HG03354 (cell line): ENCODE measurements around the gene NARS2.
A peak's percentile ranks its signal among the peaks of the same experiment; 100 is the strongest.
"Not testable (repeated sequence)": the region's sequence is repeated elsewhere in the genome, so short reads cannot be mapped to it uniquely, and the experiment has no call there.

ENCODE experiments used
- ATAC-seq: cut with Tn5 transposase; IDR thresholded peaks from one replicate; pipeline ENCODE4 v1.9.1; 2021; ENCODE audit warnings: mild to moderate bottlenecking; ENCODE audit not compliant: unreplicated experiment, poor library complexity, severe bottlenecking

NARS2 gene, protein sequence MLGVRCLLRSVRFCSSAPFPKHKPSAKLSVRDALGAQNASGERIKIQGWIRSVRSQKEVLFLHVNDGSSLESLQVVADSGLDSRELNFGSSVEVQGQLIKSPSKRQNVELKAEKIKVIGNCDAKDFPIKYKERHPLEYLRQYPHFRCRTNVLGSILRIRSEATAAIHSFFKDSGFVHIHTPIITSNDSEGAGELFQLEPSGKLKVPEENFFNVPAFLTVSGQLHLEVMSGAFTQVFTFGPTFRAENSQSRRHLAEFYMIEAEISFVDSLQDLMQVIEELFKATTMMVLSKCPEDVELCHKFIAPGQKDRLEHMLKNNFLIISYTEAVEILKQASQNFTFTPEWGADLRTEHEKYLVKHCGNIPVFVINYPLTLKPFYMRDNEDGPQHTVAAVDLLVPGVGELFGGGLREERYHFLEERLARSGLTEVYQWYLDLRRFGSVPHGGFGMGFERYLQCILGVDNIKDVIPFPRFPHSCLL

DNA sequence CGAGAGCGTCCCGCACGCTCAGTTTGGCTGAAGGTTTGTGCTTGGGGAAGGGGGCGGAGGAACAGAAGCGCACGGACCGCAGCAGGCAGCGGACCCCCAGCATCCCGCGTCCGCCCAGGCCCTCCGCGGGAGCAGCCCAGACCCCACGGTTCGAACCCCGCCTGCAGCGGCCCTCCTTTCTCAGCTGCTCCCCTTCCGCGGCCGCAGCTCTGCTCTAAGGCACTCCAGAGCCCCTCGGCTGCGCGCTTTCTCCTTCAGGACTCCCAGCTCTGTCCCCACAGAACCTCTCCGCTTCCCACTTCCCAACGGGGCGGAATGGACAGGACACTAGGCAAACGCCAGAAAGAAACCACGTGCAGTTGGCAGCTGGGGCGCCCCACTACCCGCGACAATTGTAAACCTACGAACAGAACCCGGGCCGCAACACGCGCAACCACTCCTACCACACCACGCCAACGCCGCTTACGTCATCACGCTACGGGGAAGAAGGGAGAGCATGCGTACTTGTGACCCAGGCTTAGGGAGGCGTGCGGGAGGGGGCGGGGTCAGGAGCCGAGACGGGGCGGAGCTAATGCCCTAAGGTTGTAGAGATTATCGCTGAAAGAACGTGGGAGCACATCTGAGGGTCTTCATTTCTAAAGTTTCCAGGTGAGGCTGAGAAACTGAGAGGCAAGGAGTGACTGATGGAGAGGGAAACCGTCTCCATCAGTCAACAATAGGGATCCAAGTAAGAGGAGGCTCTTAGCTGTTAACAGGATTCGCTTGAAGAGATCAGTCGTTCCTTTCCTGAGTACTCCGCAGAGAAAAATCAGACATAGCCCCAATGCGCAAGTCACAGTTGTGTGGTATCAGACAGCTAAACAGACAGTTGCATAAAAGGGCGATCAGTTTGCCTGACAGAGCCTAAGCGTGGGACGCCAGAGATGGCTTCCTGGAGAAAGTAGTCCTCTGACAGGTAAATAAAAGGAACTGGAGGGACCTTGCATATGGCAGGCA is at the start of gene NARS2:
NARS2 (minus strand) TSS at position 479 of the 996 bp plus-strand sequence; CDS start at position 103, 376 bp downstream.
- ATAC-seq = peak; percentile 98

DNA sequence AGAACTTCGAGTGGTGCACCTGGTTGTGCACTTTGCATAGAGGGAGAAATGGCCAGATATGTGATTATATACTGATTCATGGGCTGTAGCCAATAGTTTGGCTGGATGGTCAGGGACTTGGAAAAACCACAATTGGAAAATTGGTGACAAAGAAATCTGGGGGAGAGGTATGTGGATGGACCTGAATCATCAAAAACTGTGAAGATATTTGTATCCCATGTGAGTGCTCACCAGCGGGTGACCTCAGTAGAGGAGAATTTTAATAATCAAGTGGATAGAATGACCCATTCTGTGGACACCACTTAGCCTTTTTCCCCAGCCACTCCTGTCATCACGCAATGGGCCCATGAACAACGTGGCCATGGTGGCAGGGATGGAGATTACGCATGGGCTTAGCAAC is 48.0 kb upstream of the NARS2 start:
- no peak for ATAC-seq

DNA sequence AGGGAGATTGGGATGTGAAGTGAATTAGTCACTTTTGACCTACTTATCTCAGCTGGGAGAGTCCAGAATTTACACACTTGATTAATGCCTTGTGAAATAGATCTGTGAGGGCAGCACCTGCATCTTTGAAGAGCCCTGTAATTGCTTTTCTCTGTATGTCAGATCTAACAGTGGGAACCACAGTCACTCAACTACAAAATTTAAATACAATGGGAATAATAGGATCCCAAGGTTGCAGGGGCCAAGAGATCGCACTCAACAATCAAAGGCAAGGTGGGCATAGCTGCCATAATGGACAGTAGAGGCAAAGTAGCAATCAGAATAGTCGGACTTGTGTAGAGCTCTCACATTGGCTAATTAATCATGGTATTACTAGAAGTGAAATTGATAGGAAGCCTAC is 45.5 kb upstream of the NARS2 start:
- no peak for ATAC-seq

DNA sequence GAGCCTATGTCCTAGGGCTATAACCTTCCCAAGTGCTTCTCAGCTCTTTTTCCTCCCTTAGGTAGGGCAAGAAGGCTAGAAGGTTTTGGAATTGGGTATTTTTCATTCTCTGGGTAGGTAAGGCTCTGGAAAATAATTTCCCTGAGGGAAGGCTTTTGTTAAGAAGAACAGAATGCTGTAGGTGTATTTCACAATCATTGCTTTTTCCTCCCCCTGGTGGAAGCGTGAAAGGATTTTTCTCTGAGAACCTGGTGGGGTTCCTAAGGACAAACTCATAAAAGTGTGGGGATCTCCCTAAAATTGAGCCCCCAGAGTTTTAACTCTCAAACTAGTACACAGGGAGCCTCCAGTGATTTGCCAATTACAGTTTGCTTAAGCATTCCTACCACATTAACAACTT is 41.1 kb upstream of the NARS2 start:
- no peak for ATAC-seq

DNA sequence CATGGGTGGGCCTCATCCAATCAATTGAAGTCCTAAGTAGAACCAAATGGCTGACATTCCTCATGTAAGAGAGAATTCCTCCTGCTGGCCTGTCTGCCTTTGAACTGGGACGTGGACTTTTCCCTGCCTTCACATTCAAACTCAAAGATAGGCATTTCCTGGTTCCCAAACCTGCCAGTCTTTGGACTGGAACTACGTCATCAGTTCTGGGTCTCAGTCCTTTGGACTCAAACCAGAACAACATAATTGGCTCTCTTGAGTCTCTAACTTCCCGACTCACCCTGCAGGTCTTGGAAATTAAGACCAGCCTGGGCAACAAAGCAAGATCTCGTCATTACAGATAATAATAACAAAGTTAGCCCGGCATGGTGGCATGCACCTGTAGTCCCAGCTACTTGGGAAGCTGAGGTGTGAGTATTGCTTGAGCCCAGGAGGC is 38.7 kb upstream of the NARS2 start:
- no peak for ATAC-seq

DNA sequence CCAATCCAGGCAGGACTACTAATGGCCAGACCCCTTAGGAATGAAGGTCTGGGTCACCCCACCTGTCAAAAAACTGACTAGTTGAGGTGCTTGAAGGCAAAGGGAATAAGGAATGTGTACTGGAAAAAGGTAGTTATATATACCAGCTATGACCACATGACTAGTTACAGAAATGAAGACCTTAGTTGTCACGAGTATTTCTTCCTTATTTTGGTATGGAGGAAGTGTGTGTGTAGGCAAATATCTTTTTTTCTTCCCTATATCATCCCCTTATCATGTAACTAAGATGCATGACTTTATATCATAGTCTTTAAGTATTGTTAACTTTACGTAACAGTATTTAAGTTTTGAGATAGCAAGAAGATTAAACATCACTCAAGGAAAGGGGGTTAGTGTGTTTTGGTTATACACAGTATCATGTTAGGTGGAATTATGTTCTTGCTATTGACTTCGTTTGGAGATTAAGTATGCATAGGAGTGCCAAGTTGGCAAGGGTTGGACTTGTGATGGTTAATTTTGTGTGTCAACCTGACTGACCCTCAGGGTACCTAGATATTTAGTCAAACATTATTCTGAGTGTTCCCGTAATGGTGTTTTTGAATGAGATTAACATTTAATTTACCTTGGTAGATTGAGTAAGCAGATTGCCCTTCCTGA is 38.2 kb upstream of the NARS2 start:
- ATAC-seq = no peak

DNA sequence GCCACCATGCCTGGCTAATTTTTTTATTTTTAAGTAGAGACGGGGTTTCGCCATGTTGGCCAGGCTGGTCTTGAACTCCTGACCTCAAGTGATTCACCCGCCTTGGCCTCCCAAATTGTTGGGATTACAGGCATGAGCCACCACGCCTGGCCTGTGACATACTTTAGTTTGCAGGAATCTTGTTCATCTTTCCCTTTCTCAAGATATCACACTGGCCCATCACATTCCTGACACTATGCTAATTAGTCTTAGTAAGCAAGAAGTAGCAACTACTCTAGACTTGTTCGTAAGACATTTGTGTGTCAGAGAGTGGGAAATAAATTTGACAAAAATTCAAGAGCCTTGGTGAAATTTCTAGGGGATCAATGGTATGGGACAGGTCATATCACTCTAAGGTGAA is 34.7 kb upstream of the NARS2 start:
- not testable (repeated sequence) for ATAC-seq

DNA sequence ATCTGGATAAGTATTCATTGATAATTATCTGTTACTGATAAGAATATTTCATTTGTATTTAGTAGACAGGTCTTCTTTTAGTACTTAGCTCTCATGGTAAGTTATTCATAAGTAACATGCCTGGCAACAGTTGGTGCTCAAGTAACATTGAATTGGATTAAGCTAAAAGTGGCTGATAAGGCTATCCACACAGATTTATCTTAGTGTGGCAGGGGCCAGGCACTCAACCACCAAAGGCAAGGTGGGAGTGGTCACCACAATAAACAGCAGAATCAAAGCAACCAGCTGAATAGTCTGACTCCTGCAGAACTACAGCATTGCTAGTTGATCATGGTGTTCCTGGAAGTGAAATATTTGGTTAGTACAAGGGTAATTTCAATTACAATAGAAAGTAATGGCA is 33.0 kb upstream of the NARS2 start:
- ATAC-seq = no peak

DNA sequence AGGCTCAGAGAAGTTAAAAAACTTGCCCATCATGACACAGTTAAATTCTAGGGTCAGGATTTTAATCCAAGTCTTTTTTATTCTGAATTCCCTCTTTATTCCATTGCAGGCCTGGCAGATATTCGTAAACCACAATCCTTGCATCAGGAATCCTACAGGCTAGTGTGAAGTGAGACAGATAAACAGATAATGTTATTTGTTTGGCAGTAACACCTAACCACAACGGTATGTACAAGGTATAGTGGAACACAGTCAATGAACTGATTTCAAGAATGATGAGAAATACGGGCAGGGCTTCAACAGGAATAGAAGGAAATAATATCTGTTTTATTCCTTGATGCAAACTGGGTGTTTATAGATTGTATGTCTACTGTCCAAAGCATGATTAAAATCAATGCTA is 32.0 kb upstream of the NARS2 start:
- no peak for ATAC-seq

DNA sequence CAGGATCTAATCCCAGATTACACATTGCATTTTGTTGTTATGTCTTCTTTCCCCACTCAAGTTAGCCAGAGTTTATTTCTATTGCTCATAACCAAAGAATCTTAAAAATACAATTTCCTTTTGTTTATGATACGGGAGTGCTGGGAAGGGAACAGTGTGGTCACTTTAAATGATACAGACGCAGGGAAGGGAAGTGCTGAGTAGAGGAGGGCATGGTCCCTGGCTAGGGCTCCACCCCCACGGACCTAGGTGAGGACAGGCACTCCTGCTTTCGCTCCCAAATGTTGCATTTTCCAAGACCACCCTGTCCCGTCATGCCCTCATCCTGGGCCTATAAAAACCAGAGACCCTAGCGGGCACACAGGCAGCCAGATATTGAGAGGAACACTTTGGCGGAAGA is 30.6 kb upstream of the NARS2 start:
- ATAC-seq = no peak

DNA sequence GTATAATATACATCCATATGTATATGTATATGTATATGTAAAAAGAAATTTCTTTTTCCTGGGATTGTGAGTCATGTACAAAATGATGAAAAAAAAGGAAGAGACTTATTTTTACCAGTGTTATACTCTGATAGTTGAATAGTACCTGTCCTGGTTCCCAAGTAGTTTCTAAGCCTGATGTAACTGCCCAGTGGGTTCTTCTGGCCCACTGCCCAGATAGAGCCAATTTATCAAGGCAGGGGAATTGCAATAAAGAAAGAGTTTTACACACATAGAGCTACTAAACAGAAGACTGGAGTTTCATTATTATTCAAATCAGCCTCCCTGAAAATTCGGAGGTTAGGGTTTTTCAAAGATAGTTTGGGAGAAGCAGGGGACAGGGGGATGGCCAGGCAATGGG is 29.1 kb upstream of the NARS2 start:
- no peak for ATAC-seq

DNA sequence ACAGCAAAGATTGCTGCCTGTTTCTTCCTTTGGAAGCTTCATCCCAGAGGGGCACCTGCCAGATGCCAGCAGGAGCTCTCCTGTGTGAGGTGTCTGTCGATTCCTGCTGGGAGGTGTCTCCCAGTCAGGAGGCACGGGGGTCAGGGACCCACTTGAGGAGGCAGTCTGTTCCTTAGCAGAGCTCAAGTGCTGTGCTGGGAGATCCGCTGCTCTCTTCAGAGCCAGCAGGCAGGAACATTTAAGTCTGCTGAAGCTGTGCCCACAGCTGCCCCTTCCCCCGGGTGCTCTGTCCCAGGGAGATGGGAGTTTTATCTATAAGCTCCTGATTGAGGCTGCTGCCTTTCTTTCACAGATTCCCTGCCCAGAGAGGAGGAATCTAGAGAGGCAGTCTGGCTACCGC is 28.1 kb upstream of the NARS2 start:
- ATAC-seq = not testable (repeated sequence)

DNA sequence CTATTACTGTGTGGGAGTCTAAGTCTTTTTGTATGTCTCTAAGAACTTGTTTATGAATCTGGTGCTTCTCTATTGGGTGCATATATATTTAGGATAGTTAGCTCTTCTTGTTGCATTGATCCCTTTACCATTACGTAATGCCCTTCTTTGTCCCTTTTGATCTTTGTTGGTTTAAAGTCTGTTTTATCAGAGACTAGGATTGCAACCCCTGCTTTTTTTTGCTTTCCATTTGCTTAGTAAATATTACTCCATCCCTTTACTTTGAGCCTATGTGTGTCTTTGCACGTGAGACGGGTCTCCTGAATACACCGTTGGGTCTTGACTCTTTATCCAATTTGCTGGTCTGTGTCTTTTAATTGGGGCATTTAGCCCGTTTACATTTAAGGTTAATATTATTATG is 26.4 kb upstream of the NARS2 start:
- not testable (repeated sequence) for ATAC-seq

DNA sequence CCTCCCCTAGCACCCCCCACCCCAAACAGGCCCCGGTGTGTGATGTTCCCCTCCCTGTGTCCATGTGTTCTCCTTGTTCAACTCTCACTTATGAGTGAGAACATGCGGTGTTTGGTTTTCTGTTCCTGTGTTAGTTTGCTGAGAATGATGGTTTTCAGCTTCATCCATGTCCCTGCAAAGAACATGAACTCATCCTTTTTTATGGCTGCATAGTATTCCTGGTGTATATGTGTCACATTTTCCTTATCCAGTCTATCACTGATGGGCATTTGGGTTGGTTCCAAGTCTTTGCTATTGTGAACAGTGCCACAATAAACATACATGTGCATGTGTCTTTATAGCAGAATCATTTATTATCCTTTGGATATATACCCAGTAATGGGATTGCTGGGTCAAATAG is 22.9 kb upstream of the NARS2 start:
- not testable (repeated sequence) for ATAC-seq

DNA sequence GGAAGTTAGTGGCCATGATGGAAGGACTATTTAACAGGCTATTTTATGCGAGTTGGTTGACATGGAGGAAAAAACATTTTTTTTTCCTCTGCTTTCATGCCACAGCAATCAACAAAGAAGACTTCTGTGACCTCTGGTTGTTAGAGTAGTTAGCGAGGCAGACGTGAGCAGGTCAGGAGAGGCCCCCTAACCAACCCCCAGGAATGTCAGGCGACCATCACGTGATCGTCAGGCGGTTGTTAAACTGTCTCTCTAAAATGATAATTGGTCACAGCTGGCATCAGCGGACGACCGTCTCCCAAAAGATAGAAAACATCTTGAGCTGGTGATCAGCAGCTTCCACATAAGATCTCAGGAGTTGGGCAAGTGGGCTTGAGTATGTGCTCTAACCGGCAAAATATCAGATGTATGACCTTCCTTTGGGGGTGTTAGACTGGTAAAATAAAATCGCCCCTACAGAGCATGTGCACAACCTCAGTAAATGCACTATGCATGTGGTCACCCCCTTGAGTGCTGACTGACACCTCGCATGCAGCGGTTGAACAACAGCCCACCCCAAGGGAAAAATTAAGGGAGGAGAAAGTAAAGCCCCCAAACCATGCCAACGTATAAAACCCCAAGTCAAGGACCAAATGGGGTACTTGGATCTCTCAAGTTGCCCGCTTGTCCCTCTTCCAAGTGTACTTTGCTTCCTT is 20.9 kb upstream of the NARS2 start:
- no peak for ATAC-seq

DNA sequence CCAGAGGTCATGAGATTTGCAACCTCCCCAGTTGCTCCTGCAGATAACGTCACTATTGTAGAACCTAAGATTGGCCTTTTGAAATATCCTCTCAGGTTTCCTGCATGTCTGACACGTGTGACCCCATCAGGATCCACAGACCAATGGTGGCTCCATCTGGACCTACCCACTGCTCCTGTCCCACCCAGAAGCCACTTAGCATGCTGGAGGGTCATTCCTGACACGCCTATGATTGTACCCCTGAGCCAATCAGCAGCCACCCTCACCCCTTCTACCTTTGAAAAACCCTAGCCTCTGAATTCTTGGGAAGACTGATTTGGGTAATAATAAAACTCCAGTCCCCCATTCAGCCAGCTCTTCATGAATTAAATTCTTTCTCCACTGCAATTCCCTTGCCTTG is 20.1 kb upstream of the NARS2 start:
- no peak for ATAC-seq

DNA sequence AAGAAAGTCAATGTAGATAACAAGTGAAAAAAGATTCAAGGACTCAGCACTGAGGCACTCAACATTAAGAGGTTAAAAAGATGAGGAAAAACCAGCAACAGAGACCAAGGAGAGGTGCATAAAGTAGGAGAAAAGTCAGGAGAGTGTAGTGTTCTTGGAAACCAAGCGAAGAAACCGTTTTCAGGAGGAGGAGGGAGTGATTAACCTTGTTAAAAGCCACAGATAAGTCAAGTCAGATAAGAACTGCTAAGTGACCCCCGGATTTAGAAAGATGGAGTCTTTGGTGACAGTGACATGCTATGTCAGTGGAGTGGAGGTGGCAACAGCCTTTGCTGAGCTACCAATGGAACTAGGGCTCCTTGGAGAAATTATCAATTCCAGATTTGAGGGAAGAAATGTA is 13.9 kb upstream of the NARS2 start:
- no peak for ATAC-seq

DNA sequence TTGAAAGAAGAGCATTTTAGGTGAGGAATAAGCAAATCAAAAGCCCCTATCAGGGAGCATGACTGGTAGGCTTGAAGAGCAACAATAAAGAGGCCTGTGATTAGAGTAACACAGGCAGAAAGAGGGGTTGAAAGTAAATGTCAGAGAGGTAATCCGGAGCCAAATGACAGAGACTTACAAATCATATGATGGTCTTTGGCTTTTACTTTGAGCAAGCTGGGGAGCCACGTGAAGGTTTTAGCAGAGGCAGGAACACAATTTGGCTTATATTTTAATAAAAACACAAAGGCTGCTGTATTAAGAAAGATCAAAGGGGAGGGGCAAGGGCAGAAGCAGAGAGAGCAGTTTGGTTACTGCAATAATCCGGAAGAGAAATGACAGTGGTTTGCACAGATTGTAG is 12.8 kb upstream of the NARS2 start:
- no peak for ATAC-seq

DNA sequence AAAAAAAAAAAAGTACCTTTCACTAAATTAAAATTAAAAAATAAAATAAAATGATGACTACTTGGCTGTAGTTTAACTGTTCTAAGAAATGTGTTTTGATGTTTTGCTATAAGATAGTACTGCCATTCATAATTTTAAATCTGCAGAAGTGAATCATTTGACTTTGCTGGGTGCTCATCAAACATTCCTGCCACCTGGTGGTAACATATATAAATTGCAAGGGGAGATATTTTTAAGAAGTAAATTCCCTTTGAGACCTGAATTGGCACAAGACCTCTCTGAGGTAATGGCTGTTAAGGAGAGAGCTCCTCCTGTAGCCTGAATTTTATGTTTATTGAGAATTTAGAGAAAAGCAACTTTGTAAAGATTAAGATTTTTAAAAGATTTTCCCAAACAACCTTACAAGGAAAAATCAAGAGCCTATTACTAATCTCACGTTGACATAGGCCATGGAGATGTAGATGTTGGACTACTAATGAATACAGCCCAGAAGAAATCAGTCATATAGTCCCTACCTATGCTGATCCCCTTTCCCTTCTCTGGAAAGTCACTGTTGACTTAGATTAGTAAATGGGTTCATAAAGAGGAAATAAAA is 11.9 kb upstream of the NARS2 start:
- no peak for ATAC-seq
